ENCODE data around the gene ZNRF2. TPM values are rescaled to one million over a fixed set of nuclear protein-coding genes. Genes with fewer than 3 reads are reported as not detected.

Gene ZNRF2
- total and polyA plus RNA-seq, 2 donors (not counting 3 experiments of a cell fraction or from before 2014, with no cell fraction given), result 1.4 to 5.9 TPM

GRCh38 chr7:30312178-30312577, 27.8 kb downstream of the ZNRF2 start:
- no peaks in the 10 kb centered on the region for H3K27me3 ChIP-seq (ENCODE audit: control insufficient read depth in 2 of 2, insufficient read depth in 2 of 2, low read length in 2 of 2)
- FAIRE-seq (no peak), DNase-seq (ENCODE audit: low read depth, low spot score) (no peak)
- TF ChIP-seq EZH2 (IDR thresholded peaks at IDR 0.05; ENCODE audit: borderline replicate concordance, low read depth, low read length, severe bottlenecking) (no peak), POLR2AphosphoS5 (IDR thresholded peaks at IDR 0.05; ENCODE audit: insufficient read depth, low read depth, low read length) (no peak), GATA2 (IDR thresholded peaks at IDR 0.05; ENCODE audit: insufficient read depth, insufficient read length, low read depth, low read length) (no peak), JUN (IDR thresholded peaks at IDR 0.05; ENCODE audit: borderline replicate concordance, insufficient read depth, insufficient read length, low read depth) (no peak), FOS (IDR thresholded peaks at IDR 0.05; ENCODE audit: borderline replicate concordance, insufficient read depth, low read length) (no peak), MYC (IDR thresholded peaks at IDR 0.05; ENCODE audit: low read depth, low read length) (no peak), CTCF (IDR thresholded peaks at IDR 0.05; ENCODE audit: extremely low read depth in 1 of 2, insufficient read depth in 1 of 2, low read depth in 1 of 2, low read length in 2 of 2) (no peak), POLR2A (IDR thresholded peaks at IDR 0.05; ENCODE audit: low read depth, low read length) (no peak)
- TF ChIP-seq, protein P1, sequence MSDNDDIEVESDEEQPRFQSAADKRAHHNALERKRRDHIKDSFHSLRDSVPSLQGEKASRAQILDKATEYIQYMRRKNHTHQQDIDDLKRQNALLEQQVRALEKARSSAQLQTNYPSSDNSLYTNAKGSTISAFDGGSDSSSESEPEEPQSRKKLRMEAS (IDR thresholded peaks at IDR 0.05; ENCODE audit: insufficient read depth, insufficient read length), result no peak
- intact Hi-C loops (cut with micrococcal nuclease) (no loop called here), dilution Hi-C loops (cut with MboI; ENCODE audit: extremely low pct_ligation_motif_present, low sequenced_read_pairs) (no loop called here)
- no peak overlapping the region for H2AFZ ChIP-seq (ENCODE audit: low read depth, low read length)
- no peak overlapping the region for H3K4me3 ChIP-seq (replicated peaks in 1 of 3; ENCODE audit: insufficient read depth in 1 of 3, low read depth in 1 of 3, low read length in 3 of 3)
- H3K9me1 ChIP-seq (replicated peaks; ENCODE audit: control insufficient read depth, extremely low read depth, insufficient read depth, low read length), result no peaks in the 10 kb centered on the region
- no peaks in the 10 kb centered on the region for H3K36me3 ChIP-seq (ENCODE audit: control insufficient read depth in 2 of 2, extremely low read depth in 1 of 2, insufficient read depth in 2 of 2, low read length in 2 of 2)
- BruUV-seq (replicated peaks), result no TSS peak
- no peak overlapping the region for H3K27ac ChIP-seq (ENCODE audit: insufficient read depth, low read depth, low read length)
- POLR2A ChIA-PET, result no interaction called here
- H3K4me1 ChIP-seq (ENCODE audit: control insufficient read depth, extremely low read depth, insufficient read depth, low read length), result no peaks in the 10 kb centered on the region
- H3K4me2 ChIP-seq (ENCODE audit: insufficient read depth, low read length), result no peak overlapping the region
- CTCF ChIA-PET, result interaction anchor here (1.4 to 2.9 kb wide), 2 partner anchors 11 to 13 kb away, joined by 3 to 10 read pairs; no protein-coding TSS in a partner anchor
- no peaks in the 10 kb centered on the region for H4K20me1 ChIP-seq (replicated peaks; ENCODE audit: control insufficient read depth, extremely low read depth, insufficient read depth, low read length)
- H3K9me3 ChIP-seq (replicated peaks; ENCODE audit: control insufficient read depth, insufficient read depth, low read length), result no peaks in the 10 kb centered on the region
- peaks cover 2% of the 10 kb centered on the region for H3K79me2 ChIP-seq (ENCODE audit: control insufficient read depth, insufficient read depth, low read length)
- H3K9ac ChIP-seq (replicated peaks; ENCODE audit: extremely low read depth, insufficient read depth, low read length), result no peak overlapping the region

Data from endothelial cell of umbilical vein (primary cell).